Progenitor cell of endocrine pancreas (in vitro differentiated cells): ENCODE data around the gene PSMB9. TPM values are rescaled to one million over a fixed set of nuclear protein-coding genes. Genes with fewer than 3 reads are reported as not detected.
A peak's percentile ranks its signal among the peaks of the same experiment; 100 is the strongest.
"Not testable (repeated sequence)": the region's sequence is repeated elsewhere in the genome, so short reads cannot be mapped to it uniquely, and the experiment has no call there.

Experiments used
- DNase-seq: peaks from one replicate; pipeline ENCODE4 v3.0.0; 2021; ENCODE audit warnings: low spot score; ENCODE audit not compliant: unreplicated experiment
- H3K27ac Mint-ChIP-seq: 2 replicates; pipeline ENCODE4 v1.8.0; 2021; ENCODE audit warnings: mild to moderate bottlenecking, moderate library complexity, mixed read lengths
- H3K27me3 Mint-ChIP-seq: 2 replicates; pipeline ENCODE4 v1.8.0; 2021; ENCODE audit warnings: mixed read lengths
- H3K36me3 Mint-ChIP-seq: 2 replicates; pipeline ENCODE4 v1.8.0; 2022; ENCODE audit warnings: mixed read lengths; ENCODE audit not compliant: insufficient read depth
- H3K4me1 Mint-ChIP-seq: 2 replicates; pipeline ENCODE4 v1.8.0; 2021; ENCODE audit warnings: low read depth, mixed read lengths
- H3K4me3 Mint-ChIP-seq: 2 replicates; pipeline ENCODE4 v1.8.0; 2021; ENCODE audit warnings: low read depth, mild to moderate bottlenecking, moderate library complexity, mixed read lengths
- H3K9me3 Mint-ChIP-seq: 2 replicates; pipeline ENCODE4 v1.8.0; 2021; ENCODE audit warnings: low read depth, mixed read lengths
- long read RNA-seq: library from polyadenylated mRNA; unstranded; transcript quantifications from one replicate; pipeline ENCODE4 v2.0.0, GENCODE V29; 2020
- total RNA-seq: library from RNA; stranded (reverse); gene quantifications from 2 replicates; pipeline ENCODE4 v1.2.1, GENCODE V29; 2021
- TF ChIP-seq, protein P1 (sequence below): fragments of 200-600 bp; sonication (generic); IDR thresholded peaks from one replicate; pipeline ENCODE4 v1.5.0; 2021; ENCODE audit warnings: antibody characterized with exemption, mild to moderate bottlenecking; ENCODE audit not compliant: unreplicated experiment

Gene PSMB9
- total RNA-seq: not detected in 2 replicates
- long read RNA-seq: 0 reads

DNA sequence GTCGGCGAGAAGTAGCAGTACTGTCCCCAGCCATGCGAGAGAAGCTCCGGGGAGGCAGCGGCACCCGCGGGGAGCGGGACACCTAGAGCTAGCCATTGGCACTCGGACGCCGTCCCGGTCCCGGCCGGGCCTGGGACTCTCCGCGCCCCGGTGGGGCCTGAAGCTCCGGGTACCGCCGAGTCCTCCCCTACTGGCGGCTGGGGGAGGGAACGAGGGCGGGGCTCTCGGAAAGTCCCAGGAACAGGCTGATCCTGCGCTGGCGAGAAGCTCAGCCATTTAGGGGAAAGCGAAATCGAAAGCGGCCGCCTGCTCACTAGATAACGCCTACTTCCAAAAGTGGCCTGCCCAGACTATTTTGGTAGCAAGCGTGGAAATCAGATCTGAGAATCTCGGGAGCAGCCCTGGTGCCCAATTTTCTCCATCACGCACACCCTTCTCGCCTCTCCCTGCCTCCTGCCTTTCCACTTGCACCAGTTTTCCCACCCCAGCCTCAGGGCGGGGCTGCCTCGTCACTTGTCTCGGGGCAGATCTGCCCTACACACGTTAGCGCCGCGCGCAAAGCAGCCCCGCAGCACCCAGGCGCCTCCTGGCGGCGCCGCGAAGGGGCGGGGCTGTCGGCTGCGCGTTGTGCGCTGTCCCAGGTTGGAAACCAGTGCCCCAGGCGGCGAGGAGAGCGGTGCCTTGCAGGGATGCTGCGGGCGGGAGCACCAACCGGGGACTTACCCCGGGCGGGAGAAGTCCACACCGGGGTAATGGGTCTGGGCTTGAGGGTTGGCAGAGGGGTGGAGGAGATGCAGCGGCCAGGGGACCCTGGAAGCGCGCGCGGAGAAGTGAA lies at the start of gene PSMB9, which contains the start of gene TAP1:
PSMB9 (plus strand) TSS at position 652 of the 835 bp plus-strand sequence; CDS start at position 690, 38 bp downstream.
TAP1 (minus strand) TSS at position 164 of the 835 bp plus-strand sequence; CDS start at position 96, 68 bp downstream.
- H3K4me1 Mint-ChIP-seq: peaks cover 7% of the 10 kb centered on the region
- H3K27me3 Mint-ChIP-seq: peaks cover 92% of the 10 kb centered on the region
- DNase-seq: peak; percentile 79
- TF ChIP-seq, protein P1, sequence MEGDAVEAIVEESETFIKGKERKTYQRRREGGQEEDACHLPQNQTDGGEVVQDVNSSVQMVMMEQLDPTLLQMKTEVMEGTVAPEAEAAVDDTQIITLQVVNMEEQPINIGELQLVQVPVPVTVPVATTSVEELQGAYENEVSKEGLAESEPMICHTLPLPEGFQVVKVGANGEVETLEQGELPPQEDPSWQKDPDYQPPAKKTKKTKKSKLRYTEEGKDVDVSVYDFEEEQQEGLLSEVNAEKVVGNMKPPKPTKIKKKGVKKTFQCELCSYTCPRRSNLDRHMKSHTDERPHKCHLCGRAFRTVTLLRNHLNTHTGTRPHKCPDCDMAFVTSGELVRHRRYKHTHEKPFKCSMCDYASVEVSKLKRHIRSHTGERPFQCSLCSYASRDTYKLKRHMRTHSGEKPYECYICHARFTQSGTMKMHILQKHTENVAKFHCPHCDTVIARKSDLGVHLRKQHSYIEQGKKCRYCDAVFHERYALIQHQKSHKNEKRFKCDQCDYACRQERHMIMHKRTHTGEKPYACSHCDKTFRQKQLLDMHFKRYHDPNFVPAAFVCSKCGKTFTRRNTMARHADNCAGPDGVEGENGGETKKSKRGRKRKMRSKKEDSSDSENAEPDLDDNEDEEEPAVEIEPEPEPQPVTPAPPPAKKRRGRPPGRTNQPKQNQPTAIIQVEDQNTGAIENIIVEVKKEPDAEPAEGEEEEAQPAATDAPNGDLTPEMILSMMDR: peak; percentile 67
- no peaks in the 10 kb centered on the region for H3K9me3 Mint-ChIP-seq
- no peaks in the 10 kb centered on the region for H3K36me3 Mint-ChIP-seq
- peak within 1 kb of the TSS; percentile 82 for H3K4me3 Mint-ChIP-seq
- H3K27ac Mint-ChIP-seq: peak within 1 kb of the TSS; percentile 71

DNA sequence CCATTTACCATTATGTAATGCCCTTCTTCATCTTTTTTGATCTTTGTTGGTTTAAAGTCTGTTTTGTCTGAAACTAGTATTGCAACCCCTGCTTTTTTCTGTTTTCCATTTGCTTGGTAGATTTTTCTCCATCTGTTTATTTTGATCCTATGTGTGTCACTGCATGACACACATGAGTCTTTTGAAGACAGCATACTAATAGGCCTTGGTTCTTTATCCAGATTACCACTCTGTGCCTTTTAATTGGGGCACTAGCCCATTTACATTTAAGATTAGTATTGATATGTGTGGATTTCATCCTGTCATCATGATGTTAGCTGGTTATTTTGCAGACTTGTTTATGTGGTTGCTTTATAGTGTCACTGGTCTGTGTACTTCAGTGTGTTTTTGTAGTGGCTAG lies 48.6 kb upstream of the PSMB9 start:
- H3K27me3 Mint-ChIP-seq: peaks cover 58% of the 10 kb centered on the region

DNA sequence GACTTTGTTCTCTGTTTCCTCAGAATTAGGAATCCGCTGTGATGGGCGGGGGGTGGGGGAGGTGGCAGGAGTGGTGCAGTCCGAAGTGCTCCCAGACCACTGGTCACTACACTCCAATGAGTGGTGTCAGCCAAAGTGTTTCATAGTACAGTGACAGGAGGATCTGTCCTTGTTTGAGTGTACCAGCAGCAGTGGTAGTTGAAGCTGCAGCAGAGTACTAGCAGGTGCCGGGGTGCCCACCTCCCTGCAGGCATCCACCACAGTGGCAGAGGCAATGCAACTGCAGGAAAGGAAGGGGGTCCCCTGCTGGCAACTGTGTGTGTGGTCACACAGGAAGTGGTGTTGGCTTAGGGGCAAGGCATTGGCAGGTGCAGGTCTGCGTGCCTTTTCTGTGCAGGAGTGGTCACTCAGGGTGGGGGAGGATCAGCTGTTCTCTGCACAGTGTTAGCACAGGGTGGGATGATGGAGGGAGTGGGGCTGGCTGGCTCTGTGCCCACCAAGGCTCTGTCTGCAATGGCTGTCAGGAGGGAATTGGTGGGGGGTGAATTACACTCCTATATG lies 46.9 kb upstream of the PSMB9 start:
- peaks cover 48% of the 10 kb centered on the region for H3K27me3 Mint-ChIP-seq
- no peaks in the 10 kb centered on the region for H3K9me3 Mint-ChIP-seq
- H3K27ac Mint-ChIP-seq: no peak overlapping the region
- TF ChIP-seq, protein P1: peak; percentile 18
- no peaks in the 10 kb centered on the region for H3K4me1 Mint-ChIP-seq
- no peaks in the 10 kb centered on the region for H3K36me3 Mint-ChIP-seq
- H3K4me3 Mint-ChIP-seq: no peak overlapping the region
- no peak for DNase-seq

More for the DNA sequence above, 48.6 kb upstream of the PSMB9 start:
- not testable (repeated sequence) for H3K4me3 Mint-ChIP-seq, H3K27ac Mint-ChIP-seq, H3K9me3 Mint-ChIP-seq, H3K36me3 Mint-ChIP-seq, DNase-seq, H3K4me1 Mint-ChIP-seq

DNA sequence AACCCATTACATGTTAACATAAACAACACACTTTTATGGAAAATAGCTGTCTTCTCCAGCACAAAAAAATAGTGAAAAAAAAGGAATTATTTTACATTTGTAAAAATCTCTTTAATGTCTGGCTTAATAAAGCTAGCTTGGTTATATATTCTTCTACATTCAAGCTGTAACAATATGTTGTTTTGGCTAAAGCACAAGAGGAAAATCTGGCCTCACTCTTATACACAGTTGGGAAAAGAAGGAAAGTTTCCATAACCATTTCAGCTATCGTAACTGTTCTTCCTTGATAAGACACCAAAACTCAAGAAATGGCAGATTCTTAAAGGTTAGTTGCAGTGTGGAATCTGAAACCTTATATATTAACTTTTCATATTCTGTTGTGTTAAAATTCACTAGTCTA lies 44.8 kb upstream of the PSMB9 start:
- DNase-seq: no peak
- Mint-ChIP-seq H3K4me3 (no peak overlapping the region), H3K27me3 (peaks cover 42% of the 10 kb centered on the region), H3K4me1 (no peaks in the 10 kb centered on the region), H3K36me3 (no peaks in the 10 kb centered on the region), H3K27ac (no peak overlapping the region), H3K9me3 (no peaks in the 10 kb centered on the region)
- TF ChIP-seq, protein P1: no peak

DNA sequence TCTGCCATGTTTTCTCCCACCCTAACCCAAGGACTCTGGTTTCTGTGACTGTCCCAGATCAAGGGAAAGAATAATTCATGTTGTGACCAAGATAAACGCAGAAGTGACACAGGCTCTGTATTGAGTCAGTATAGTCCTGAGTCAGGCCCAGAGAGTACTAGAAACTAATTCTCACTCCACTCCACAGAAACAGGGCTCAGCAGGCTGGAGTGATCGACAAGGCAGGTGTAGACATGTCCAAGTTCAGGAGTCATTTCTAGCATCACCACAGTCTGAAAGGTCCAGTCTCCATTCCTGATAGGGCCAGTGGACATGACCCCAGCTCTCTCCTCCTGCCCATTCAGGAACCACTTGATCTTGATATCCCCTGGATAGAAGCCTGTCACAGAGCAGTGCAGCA lies 39.8 kb upstream of the PSMB9 start:
- H3K4me3 Mint-ChIP-seq: no peak overlapping the region
- H3K4me1 Mint-ChIP-seq: no peaks in the 10 kb centered on the region
- TF ChIP-seq, protein P1: no peak
- H3K27me3 Mint-ChIP-seq: peaks cover 39% of the 10 kb centered on the region
- no peak for DNase-seq
- H3K36me3 Mint-ChIP-seq: no peaks in the 10 kb centered on the region
- H3K27ac Mint-ChIP-seq: no peak overlapping the region
- no peaks in the 10 kb centered on the region for H3K9me3 Mint-ChIP-seq
